ENCODE data around the gene NEU2. TPM values are rescaled to one million over a fixed set of nuclear protein-coding genes. Genes with fewer than 3 reads are reported as not detected.
A peak's percentile ranks its signal among the peaks of the same experiment; 100 is the strongest.

The NEU2 gene
- total and polyA plus RNA-seq, 2 of the 13 experiments (the other 11 are each of a cell fraction or from before 2014, with no cell fraction given), result not detected

- TF ChIP-seq ZNF318 (CRISPR knock-in tag; IDR thresholded peaks at IDR 0.05), result 0 out of 2 replicates have a peak, but pooled peaks have one; percentile 33
- no peak for TF ChIP-seq ETS1 (CRISPR knock-in tag; IDR thresholded peaks at IDR 0.05)
- TF ChIP-seq ATF1 (CRISPR knock-in tag; IDR thresholded peaks at IDR 0.05), result no peak
- TF ChIP-seq TMF1 (CRISPR knock-in tag; IDR thresholded peaks at IDR 0.05; ENCODE audit: low read depth), result no peak
- 0 out of 2 replicates have a peak, but pooled peaks have one; percentile 14 for TF ChIP-seq ZNF567 (CRISPR knock-in tag; IDR thresholded peaks at IDR 0.05; ENCODE audit: borderline replicate concordance)
- TF ChIP-seq POLR2AphosphoS2 (IDR thresholded peaks at IDR 0.05; ENCODE audit: low read depth, low read length), result no peak
- no peak for TF ChIP-seq ARID2 (CRISPR knock-in tag; IDR thresholded peaks at IDR 0.05; ENCODE audit: borderline replicate concordance)
- TF ChIP-seq E2F2 (CRISPR knock-in tag; IDR thresholded peaks at IDR 0.05; ENCODE audit: borderline replicate concordance), result peak; percentile 2; the same call in 1 of the 2 replicates
- TF ChIP-seq ZNF75D (CRISPR knock-in tag; IDR thresholded peaks at IDR 0.05; ENCODE audit: borderline replicate concordance), result no peak
- 0 out of 2 replicates have a peak, but pooled peaks have one; percentile 1 for TF ChIP-seq CENPBD1 (CRISPR knock-in tag; IDR thresholded peaks at IDR 0.05; ENCODE audit: borderline replicate concordance, low read depth)
- no peak for TF ChIP-seq ZMYM4 (CRISPR knock-in tag; IDR thresholded peaks at IDR 0.05)
- no peak for TF ChIP-seq ZFP41 (CRISPR knock-in tag; IDR thresholded peaks at IDR 0.05; ENCODE audit: borderline replicate concordance)
- no peak for TF ChIP-seq ZNF816 (CRISPR knock-in tag; IDR thresholded peaks at IDR 0.05; ENCODE audit: borderline replicate concordance)
- TF ChIP-seq ZNF770 (CRISPR knock-in tag; IDR thresholded peaks at IDR 0.05), result 0 out of 2 replicates have a peak, but pooled peaks have one; percentile 7
Measured at GRCh38 chr2:233062451-233062850, 30.0 kb downstream of the NEU2 start (continued).

Data from HepG2 (cell line).